Astrocyte (in vitro differentiated cells and primary cell): ENCODE results near the gene RARRES1.

Experiments used
- EZH2 ChIP-seq: IDR thresholded peaks from 2 replicates; pipeline ENCODE4 v1.6.1; 2012; ENCODE audit warnings: mild to moderate bottlenecking, low read length, inconsistent platforms; ENCODE audit not compliant: insufficient read depth
- TF ChIP-seq, protein P1 (sequence below): IDR thresholded peaks from 2 replicates; pipeline ENCODE4 v1.5.1; 2011; ENCODE audit warnings: low read depth, mild to moderate bottlenecking, inconsistent platforms, low read length, moderate library complexity; ENCODE audit not compliant: insufficient read depth

DNA sequence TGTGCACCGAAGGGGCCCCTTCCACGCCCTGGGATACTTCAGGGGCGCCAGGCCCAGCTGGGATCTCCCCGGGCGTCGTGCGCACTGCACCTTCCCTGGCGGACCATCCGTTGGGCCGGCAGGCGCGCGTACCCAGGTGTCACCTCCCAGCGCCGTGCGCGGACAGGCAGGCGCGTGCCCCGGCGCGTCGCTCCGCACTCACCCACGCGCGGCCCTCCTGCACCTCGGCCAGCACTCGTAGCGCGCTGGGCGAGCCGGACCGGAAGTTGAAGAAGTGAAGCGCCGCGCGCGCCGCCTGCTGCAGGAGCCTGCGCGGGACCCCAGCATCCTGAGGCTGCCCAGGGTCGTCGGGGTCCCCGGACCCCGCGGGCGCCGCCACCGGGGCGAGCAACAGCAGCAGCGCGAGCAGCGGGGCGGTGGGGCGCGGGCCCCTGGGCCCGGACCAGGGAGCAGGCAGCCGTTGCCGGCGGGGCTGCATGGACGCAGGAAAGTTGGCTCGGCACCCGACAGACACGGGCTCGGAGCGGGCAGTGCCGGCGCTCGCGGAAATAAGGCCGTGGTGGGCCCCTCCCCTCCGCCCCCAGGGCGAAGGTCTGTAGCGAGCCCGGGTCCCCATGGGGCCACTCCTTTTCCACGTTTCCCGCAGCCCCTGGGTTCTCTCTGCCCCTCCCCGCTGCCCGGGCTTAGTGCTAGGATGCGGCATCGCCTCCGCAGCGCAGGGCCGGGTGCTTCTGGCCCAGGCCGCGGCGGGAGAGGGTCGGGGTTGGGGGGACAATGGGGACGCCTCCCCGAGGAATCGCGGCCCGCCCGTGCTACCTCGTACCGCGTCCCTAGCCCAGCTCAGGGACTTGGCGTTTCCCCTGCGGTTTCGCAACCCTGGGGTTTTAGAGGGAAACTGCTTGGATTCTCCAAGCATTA, at the start of gene RARRES1:
- TF ChIP-seq, protein P1, sequence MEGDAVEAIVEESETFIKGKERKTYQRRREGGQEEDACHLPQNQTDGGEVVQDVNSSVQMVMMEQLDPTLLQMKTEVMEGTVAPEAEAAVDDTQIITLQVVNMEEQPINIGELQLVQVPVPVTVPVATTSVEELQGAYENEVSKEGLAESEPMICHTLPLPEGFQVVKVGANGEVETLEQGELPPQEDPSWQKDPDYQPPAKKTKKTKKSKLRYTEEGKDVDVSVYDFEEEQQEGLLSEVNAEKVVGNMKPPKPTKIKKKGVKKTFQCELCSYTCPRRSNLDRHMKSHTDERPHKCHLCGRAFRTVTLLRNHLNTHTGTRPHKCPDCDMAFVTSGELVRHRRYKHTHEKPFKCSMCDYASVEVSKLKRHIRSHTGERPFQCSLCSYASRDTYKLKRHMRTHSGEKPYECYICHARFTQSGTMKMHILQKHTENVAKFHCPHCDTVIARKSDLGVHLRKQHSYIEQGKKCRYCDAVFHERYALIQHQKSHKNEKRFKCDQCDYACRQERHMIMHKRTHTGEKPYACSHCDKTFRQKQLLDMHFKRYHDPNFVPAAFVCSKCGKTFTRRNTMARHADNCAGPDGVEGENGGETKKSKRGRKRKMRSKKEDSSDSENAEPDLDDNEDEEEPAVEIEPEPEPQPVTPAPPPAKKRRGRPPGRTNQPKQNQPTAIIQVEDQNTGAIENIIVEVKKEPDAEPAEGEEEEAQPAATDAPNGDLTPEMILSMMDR, result no peak
- TF ChIP-seq EZH2, result no peak
